SU-DHL-6 (cell line): ENCODE measurements around the gene SALL3.

Experiments used
- H2AFZ ChIP-seq: fragments of 200-600 bp; sonication (generic); 2 replicates; pipeline ENCODE4 v1.6.1; 2014; ENCODE audit warnings: low read depth, mild to moderate bottlenecking, moderate library complexity, mixed read lengths, antibody characterized with exemption, low read length; ENCODE audit not compliant: severe bottlenecking
- H3F3A ChIP-seq: fragments of 200-600 bp; shearing (Covaris generic); 2 replicates; pipeline ENCODE4 v1.6.0; 2016; ENCODE audit warnings: antibody characterized with exemption, mild to moderate bottlenecking; ENCODE audit not compliant: insufficient read depth
- H3K27ac ChIP-seq: fragments of 200-600 bp; sonication (generic); 2 replicates; pipeline ENCODE4 v1.5.1; 2016; ENCODE audit warnings: low read depth, mild to moderate bottlenecking, low read length, moderate library complexity, mixed read lengths
- H3K27me3 ChIP-seq: fragments of 200-600 bp; sonication (generic), shearing (Covaris generic); 2 replicates; pipeline ENCODE4 v1.6.0; 2014; ENCODE audit warnings: mild to moderate bottlenecking, low read length
- H3K36me3 ChIP-seq: fragments of 200-600 bp; sonication (generic); 2 replicates; pipeline ENCODE4 v1.6.1; 2014; ENCODE audit warnings: mild to moderate bottlenecking, low read length, mixed read lengths
- H3K4me2 ChIP-seq: fragments of 300-600, 200-600 bp; shearing (Covaris generic), sonication (generic); 2 replicates; pipeline ENCODE4 v1.6.0; 2014; ENCODE audit warnings: low read length, low read depth, mild to moderate bottlenecking; ENCODE audit not compliant: poor library complexity, severe bottlenecking
- H3K4me3 ChIP-seq: fragments of 200-600 bp; sonication (generic); 2 replicates; pipeline ENCODE4 v1.5.1; 2014; ENCODE audit warnings: antibody characterized with exemption, low read length, mild to moderate bottlenecking, mixed read lengths; ENCODE audit not compliant: insufficient read depth, poor library complexity, severe bottlenecking
- H3K79me2 ChIP-seq: fragments of 200-600 bp; sonication (generic); 2 replicates; pipeline ENCODE4 v1.6.1; 2014; ENCODE audit warnings: mild to moderate bottlenecking, low read length, moderate library complexity; ENCODE audit not compliant: insufficient read depth
- H3K9ac ChIP-seq: fragments of 200-600 bp; sonication (generic); 2 replicates; pipeline ENCODE4 v1.7.0; 2014; ENCODE audit warnings: mild to moderate bottlenecking, low read length
- H3K9me2 ChIP-seq: fragments of 200-600 bp; sonication (generic); replicated peaks from 2 replicates; pipeline ENCODE4 v1.6.1; 2014; ENCODE audit warnings: low read length; ENCODE audit not compliant: insufficient read depth
- H3K9me3 ChIP-seq: fragments of 200-600 bp; sonication (generic); 2 replicates; pipeline ENCODE4 v1.6.1; 2014; ENCODE audit warnings: low read length, mixed read lengths; ENCODE audit not compliant: insufficient read depth
- H4K20me1 ChIP-seq: fragments of 200-600 bp; sonication (generic); 2 replicates; pipeline ENCODE4 v1.6.1; 2014; ENCODE audit warnings: low read depth, mild to moderate bottlenecking, antibody characterized with exemption, low read length, moderate library complexity, mixed read lengths
- EZH2phosphoT487 ChIP-seq: fragments of 200-600 bp; sonication (generic), shearing (Covaris generic); conservative IDR thresholded peaks from 2 replicates; pipeline ENCODE4 v1.6.1; 2018; ENCODE audit warnings: mild to moderate bottlenecking, antibody characterized with exemption, low read length, moderate library complexity, mixed read lengths
- TF ChIP-seq, protein P1 (sequence below): fragments of 200-600 bp; sonication (generic); IDR thresholded peaks from one replicate; pipeline ENCODE4 v1.5.1; 2017; ENCODE audit warnings: antibody characterized with exemption, mild to moderate bottlenecking, low read length, moderate library complexity; ENCODE audit not compliant: insufficient read depth, poor library complexity, severe bottlenecking

Gene SALL3

DNA sequence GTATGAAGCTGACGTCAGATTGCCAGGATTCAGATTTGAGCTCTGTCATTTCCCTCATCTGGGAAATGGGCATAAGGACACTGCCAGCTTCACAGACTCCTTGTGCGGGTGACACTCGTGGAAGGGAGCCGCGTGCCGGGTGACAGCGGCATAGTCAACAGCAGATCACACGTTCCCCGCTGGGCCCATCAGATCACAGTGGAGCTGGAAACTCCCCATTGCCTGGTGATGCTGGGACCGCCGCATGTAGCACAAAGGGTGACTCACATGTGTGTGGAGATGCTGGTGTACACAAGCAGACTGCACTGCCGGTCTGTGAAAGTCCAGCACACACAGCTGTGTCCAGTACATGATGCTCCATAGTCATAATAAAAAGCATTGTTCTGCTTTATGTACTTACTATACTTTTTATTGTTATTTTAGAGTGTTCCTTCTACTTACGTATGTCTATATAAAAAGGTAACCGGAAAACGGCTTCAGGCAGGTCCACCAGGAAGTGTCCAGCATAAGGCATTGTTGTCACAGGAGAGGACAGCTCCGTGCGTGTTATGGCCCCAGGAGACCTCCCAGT lies 31.8 kb downstream of the SALL3 start:
- H3K27ac ChIP-seq: no peak overlapping the region
- no peaks in the 10 kb centered on the region for H3K36me3 ChIP-seq
- no peaks in the 10 kb centered on the region; the same call in 1 of the 2 replicates for H3K27me3 ChIP-seq
- H3K9me3 ChIP-seq: no peaks in the 10 kb centered on the region
- no peak overlapping the region for H3K4me3 ChIP-seq
- no peaks in the 10 kb centered on the region for H3K79me2 ChIP-seq
- no peaks in the 10 kb centered on the region for H3K9me2 ChIP-seq
- TF ChIP-seq, protein P1, sequence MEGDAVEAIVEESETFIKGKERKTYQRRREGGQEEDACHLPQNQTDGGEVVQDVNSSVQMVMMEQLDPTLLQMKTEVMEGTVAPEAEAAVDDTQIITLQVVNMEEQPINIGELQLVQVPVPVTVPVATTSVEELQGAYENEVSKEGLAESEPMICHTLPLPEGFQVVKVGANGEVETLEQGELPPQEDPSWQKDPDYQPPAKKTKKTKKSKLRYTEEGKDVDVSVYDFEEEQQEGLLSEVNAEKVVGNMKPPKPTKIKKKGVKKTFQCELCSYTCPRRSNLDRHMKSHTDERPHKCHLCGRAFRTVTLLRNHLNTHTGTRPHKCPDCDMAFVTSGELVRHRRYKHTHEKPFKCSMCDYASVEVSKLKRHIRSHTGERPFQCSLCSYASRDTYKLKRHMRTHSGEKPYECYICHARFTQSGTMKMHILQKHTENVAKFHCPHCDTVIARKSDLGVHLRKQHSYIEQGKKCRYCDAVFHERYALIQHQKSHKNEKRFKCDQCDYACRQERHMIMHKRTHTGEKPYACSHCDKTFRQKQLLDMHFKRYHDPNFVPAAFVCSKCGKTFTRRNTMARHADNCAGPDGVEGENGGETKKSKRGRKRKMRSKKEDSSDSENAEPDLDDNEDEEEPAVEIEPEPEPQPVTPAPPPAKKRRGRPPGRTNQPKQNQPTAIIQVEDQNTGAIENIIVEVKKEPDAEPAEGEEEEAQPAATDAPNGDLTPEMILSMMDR: no peak
- TF ChIP-seq EZH2phosphoT487: no peak
- H3K9ac ChIP-seq: no peak overlapping the region
- no peaks in the 10 kb centered on the region for H4K20me1 ChIP-seq
- no peak overlapping the region for H3K4me2 ChIP-seq
- H3F3A ChIP-seq: no peaks in the 10 kb centered on the region
- H2AFZ ChIP-seq: no peak overlapping the region

DNA sequence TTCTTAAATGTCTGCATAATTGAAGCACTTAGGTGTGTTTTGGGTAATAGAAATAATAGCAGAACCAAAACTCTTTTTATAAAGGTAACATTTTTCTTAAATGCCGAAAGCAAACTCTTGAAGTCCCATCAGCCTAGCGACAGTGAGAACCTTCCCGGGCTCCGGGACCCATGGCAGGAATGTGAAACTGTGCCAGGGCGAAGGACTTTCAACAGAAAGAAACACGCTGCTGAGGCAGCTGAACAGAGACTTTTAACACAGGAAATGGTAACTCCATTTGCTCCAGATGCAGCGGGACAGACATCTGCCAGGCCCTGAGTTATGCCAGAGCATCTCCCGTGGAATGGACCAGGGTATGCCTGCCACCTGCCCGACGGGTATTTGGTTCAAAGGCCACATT lies 34.3 kb downstream of the SALL3 start:
- H2AFZ ChIP-seq: no peak overlapping the region
- no peak overlapping the region for H3K4me2 ChIP-seq
- H3K27me3 ChIP-seq: no peaks in the 10 kb centered on the region; the same call in 1 of the 2 replicates
- H3K4me3 ChIP-seq: no peak overlapping the region
- H3K9ac ChIP-seq: no peak overlapping the region
- TF ChIP-seq EZH2phosphoT487: no peak
- TF ChIP-seq, protein P1: no peak
- no peaks in the 10 kb centered on the region for H3K9me2 ChIP-seq
- H3K79me2 ChIP-seq: no peaks in the 10 kb centered on the region
- no peaks in the 10 kb centered on the region for H3K9me3 ChIP-seq
- H3K36me3 ChIP-seq: no peaks in the 10 kb centered on the region
- no peak overlapping the region for H3K27ac ChIP-seq
- no peaks in the 10 kb centered on the region for H4K20me1 ChIP-seq
- no peaks in the 10 kb centered on the region for H3F3A ChIP-seq

DNA sequence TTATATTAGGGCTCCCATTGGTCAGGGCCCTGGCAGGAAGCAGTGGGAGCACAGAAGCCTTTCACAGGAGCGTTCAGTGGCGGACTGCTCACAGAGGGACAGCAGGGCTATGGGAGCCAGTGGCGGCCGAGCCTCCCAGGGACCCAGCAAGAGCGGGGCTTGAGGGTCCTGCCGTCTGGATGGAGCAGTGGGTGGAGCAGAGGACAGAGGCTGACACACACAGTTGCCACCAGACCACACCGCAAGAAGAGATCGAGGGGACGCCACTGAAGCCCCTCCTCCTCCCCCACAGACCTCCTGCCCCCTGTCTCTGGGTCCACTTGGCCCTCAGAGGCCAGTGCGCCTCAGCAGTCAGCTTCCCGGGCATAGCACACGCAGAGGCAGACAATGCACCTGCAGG lies 39.3 kb downstream of the SALL3 start:
- no peak overlapping the region for H3K27ac ChIP-seq
- no peaks in the 10 kb centered on the region for H3K79me2 ChIP-seq
- H3K9me2 ChIP-seq: no peaks in the 10 kb centered on the region
- H3K36me3 ChIP-seq: no peaks in the 10 kb centered on the region
- no peaks in the 10 kb centered on the region for H4K20me1 ChIP-seq
- TF ChIP-seq, protein P1: no peak
- no peak for TF ChIP-seq EZH2phosphoT487
- H3K9me3 ChIP-seq: no peaks in the 10 kb centered on the region
- H2AFZ ChIP-seq: no peak overlapping the region
- no peak overlapping the region for H3K4me2 ChIP-seq
- H3K27me3 ChIP-seq: no peaks in the 10 kb centered on the region
- no peak overlapping the region for H3K4me3 ChIP-seq
- H3F3A ChIP-seq: no peaks in the 10 kb centered on the region
- H3K9ac ChIP-seq: no peak overlapping the region
